Naive thymus-derived CD4-positive, alpha-beta T cell (primary cell): Measurements from ENCODE around the gene BTG1. TPM values are rescaled to one million over a fixed set of nuclear protein-coding genes. Genes with fewer than 3 reads are reported as not detected.

Experiments
- ATAC-seq: fragments of 150-1000 bp; cut with Tn5 transposase; 2 replicates; pipeline ENCODE4 v1.10.0; 2021; ENCODE audit warnings: mild to moderate bottlenecking, moderate library complexity
- CTCF ChIA-PET: fragments of 350-600 bp; sonication (Branson Sonifier 250); formaldehyde crosslinking; loops from one replicate; lab custom pipeline; 2021; ENCODE audit warnings: antibody characterized with exemption; lab: Charles Lee
- POLR2A ChIA-PET: fragments of 350-600 bp; sonication (Branson Sonifier 250); formaldehyde crosslinking; loops from one replicate; lab custom pipeline; 2021; ENCODE audit warnings: antibody characterized with exemption, inconsistent platforms; lab: Charles Lee
- DNase-seq, 9 donors: peaks; one replicate each; pipeline versions ENCODE4 v3.0.0 to v3.0.0-alpha.2; 2020 to 2022; ENCODE audit warnings: mixed read lengths in 1 of 9
- H3K27ac ChIP-seq: one replicate; pipeline ENCODE4 v1.7.0; 2013; ENCODE audit warnings: mild to moderate bottlenecking, low read depth, low read length, moderate library complexity
- H3K27me3 ChIP-seq, 2 donors: one replicate each; pipeline ENCODE4 v1.7.0; 2013; ENCODE audit warnings: low read length in 2 of 2, mild to moderate bottlenecking in 2 of 2, moderate library complexity in 2 of 2; ENCODE audit not compliant: control insufficient read depth in 2 of 2, insufficient read depth in 2 of 2
- H3K36me3 ChIP-seq, 3 experiments: 1 replicate in 2 of 3; 2 replicates in 1 of 3; pipeline ENCODE4 v1.7.0; 2013; ENCODE audit warnings: low read length in 3 of 3, mild to moderate bottlenecking in 3 of 3, moderate library complexity in 1 of 3; ENCODE audit not compliant: insufficient read depth in 3 of 3, control insufficient read depth in 2 of 3
- H3K4me1 ChIP-seq, 2 donors: one replicate each; pipeline ENCODE4 v1.7.0; 2013; ENCODE audit warnings: low read length in 2 of 2, mild to moderate bottlenecking in 2 of 2, moderate library complexity in 1 of 2; ENCODE audit not compliant: control insufficient read depth in 2 of 2, insufficient read depth in 2 of 2
- H3K4me3 ChIP-seq: 2 replicates; pipeline ENCODE4 v1.7.0; 2013; ENCODE audit warnings: mild to moderate bottlenecking, low read length
- H3K9me3 ChIP-seq, 3 experiments: 1 replicate in 2 of 3; 2 replicates in 1 of 3; pipeline ENCODE4 v1.7.0; 2013; ENCODE audit warnings: low read length in 3 of 3; ENCODE audit not compliant: control insufficient read depth in 2 of 3
- H3K27ac Mint-ChIP-seq, 9 donors: one replicate each; pipeline ENCODE4 v1.8.0; 2020 to 2022; ENCODE audit warnings: mixed read lengths in 9 of 9, mild to moderate bottlenecking in 8 of 9, moderate library complexity in 5 of 9, inconsistent platforms in 2 of 9
- H3K27me3 Mint-ChIP-seq, 5 donors: one replicate each; pipeline ENCODE4 v1.8.0; 2021 to 2022; ENCODE audit warnings: mixed read lengths in 5 of 5, mild to moderate bottlenecking in 1 of 5
- H3K36me3 Mint-ChIP-seq, 5 donors: one replicate each; pipeline ENCODE4 v1.8.0; 2020 to 2022; ENCODE audit warnings: mixed read lengths in 5 of 5, mild to moderate bottlenecking in 3 of 5, inconsistent platforms in 1 of 5
- H3K4me1 Mint-ChIP-seq, 7 donors: one replicate each; pipeline ENCODE4 v1.8.0; 2020 to 2022; ENCODE audit warnings: mixed read lengths in 7 of 7, mild to moderate bottlenecking in 3 of 7, inconsistent platforms in 1 of 7
- H3K4me3 Mint-ChIP-seq, 10 donors: one replicate each; pipeline ENCODE4 v1.8.0; 2020 to 2022; ENCODE audit warnings: mild to moderate bottlenecking in 10 of 10, mixed read lengths in 10 of 10, moderate library complexity in 6 of 10, inconsistent platforms in 2 of 10
- H3K9me3 Mint-ChIP-seq, 11 donors: one replicate each; pipeline ENCODE4 v1.8.0; 2020 to 2022; ENCODE audit warnings: mixed read lengths in 11 of 11, mild to moderate bottlenecking in 4 of 11, inconsistent platforms in 1 of 11, moderate library complexity in 1 of 11
- intact Hi-C, 2 donors: fragments of 100-400 bp; cut with micrococcal nuclease; formaldehyde crosslinking; loops; one replicate each; pipeline ENCODE4 v1.15.1; 2023
- polyA plus RNA-seq, 2 donors: library from polyadenylated mRNA; unstranded; fragments of 300-500 nt; fragmentation: Illumina TruSeq; gene quantifications; one replicate each; pipeline ENCODE4 v1.2.3, GENCODE V29; 2021
- total RNA-seq, 6 experiments: library from RNA in 5 of 6; stranded (reverse) in 5 of 6; gene quantifications; 1 replicate in 5 of 6; 2 replicates in 1 of 6; pipeline ENCODE4 v1.2.3 and lab custom pipeline; 2021 to 2026

The BTG1 gene
- total and polyA plus RNA-seq, 7 experiments from 2014 or later = 188 to 1,246 (median 571) TPM

- no peak for DNase-seq
- ChIA-PET POLR2A (interaction anchor here (0.6 to 8.4 kb wide), 8 partner anchors 11 to 245 kb away, joined by 3 to 86 read pairs (median 4); partner anchors contain the start of gene BTG1), CTCF (interaction anchor here (0.6 to 1.6 kb wide), 2 partner anchors 22 to 977 kb away, joined by 3 to 7 read pairs; no protein-coding TSS in a partner anchor)
- H3K4me3 ChIP-seq = no peak overlapping the region
- no peak overlapping the region for H3K27ac ChIP-seq
- Mint-ChIP-seq H3K36me3 (peaks cover 8 to 56% (median 52%) of the 10 kb centered on the region in 5 donors), H3K4me1 (peaks cover 35 to 69% (median 64%) of the 10 kb centered on the region in 7 donors), H3K27me3 (no peaks in the 10 kb centered on the region), H3K4me3 (peak overlapping the region in 1 of 10 donors; percentile 47), H3K9me3 (peaks cover 0 to 40% (median 31%) of the 10 kb centered on the region in 11 donors), H3K27ac (peak overlapping the region in 6 of 9 donors; percentile 4 to 60 (median 42))
- no peaks in the 10 kb centered on the region for H3K27me3 ChIP-seq
- peaks cover 0 to 5% (median 0%) of the 10 kb centered on the region in 3 experiments for H3K9me3 ChIP-seq
- intact Hi-C loops = no loop called here
- no peaks in the 10 kb centered on the region for H3K36me3 ChIP-seq
- peaks cover 3 to 27% of the 10 kb centered on the region in 2 donors for H3K4me1 ChIP-seq
- no peak for ATAC-seq
Observed at GRCh38 chr12:92121826-92122225, 23.8 kb downstream of the BTG1 start.

- ATAC-seq (no peak), DNase-seq (no peak)
- Mint-ChIP-seq H3K4me1 (peaks cover 34 to 69% (median 63%) of the 10 kb centered on the region in 7 donors), H3K4me3 (peak overlapping the region in 3 of 10 donors; percentile 27 to 50 (median 45)), H3K36me3 (peaks cover 16 to 44% (median 37%) of the 10 kb centered on the region in 5 donors), H3K27ac (peak overlapping the region in 7 of 9 donors; percentile 24 to 64 (median 48)), H3K9me3 (peaks cover 0 to 40% (median 24%) of the 10 kb centered on the region in 11 donors), H3K27me3 (no peaks in the 10 kb centered on the region)
- H3K27me3 ChIP-seq = no peaks in the 10 kb centered on the region
- H3K4me1 ChIP-seq = peaks cover 16 to 21% of the 10 kb centered on the region in 2 donors
- H3K4me3 ChIP-seq = no peak overlapping the region
- peaks cover 0 to 5% (median 0%) of the 10 kb centered on the region in 3 experiments for H3K9me3 ChIP-seq
- ChIA-PET CTCF (interaction anchor here (0.7 kb wide), 1 partner anchor 19 kb away, joined by 3 read pairs; no protein-coding TSS in a partner anchor), POLR2A (interaction anchor here (0.8 to 8.4 kb wide), 5 partner anchors 14 to 109 kb away, joined by 3 to 86 read pairs (median 7); partner anchors contain the start of gene BTG1)
- intact Hi-C loops = loop anchor here in 1 of 2 donors (2.0 kb wide), 1 partner anchor 14 kb away; no protein-coding TSS in a partner anchor
- H3K36me3 ChIP-seq = no peaks in the 10 kb centered on the region
- H3K27ac ChIP-seq = no peak overlapping the region
Observed at GRCh38 chr12:92118826-92119536, 26.7 kb downstream of the BTG1 start.

GRCh38 chr12:92114834-92115233, 30.8 kb downstream of the BTG1 start:
- H3K27me3 ChIP-seq = no peaks in the 10 kb centered on the region
- peaks cover 0 to 14% (median 9%) of the 10 kb centered on the region in 11 donors for H3K9me3 Mint-ChIP-seq
- peak overlapping the region; percentile 29 to 77 (median 68) for H3K4me3 Mint-ChIP-seq
- peak overlapping the region; percentile 14 for H3K27ac ChIP-seq
- ATAC-seq (no peak), DNase-seq (no peak)
- CTCF ChIA-PET = interaction anchor here (0.6 to 1.6 kb wide), 4 partner anchors 19 to 303 kb away, joined by 3 to 4 read pairs (median 4); no protein-coding TSS in a partner anchor
- intact Hi-C loops = loop anchor here (1.0 to 2.0 kb wide), 2 partner anchors 15 to 18 kb away; no protein-coding TSS in a partner anchor
- POLR2A ChIA-PET = interaction anchor here (0.6 to 5.0 kb wide), 20 partner anchors 8 to 106 kb away, joined by 3 to 59 read pairs (median 4); partner anchors contain the start of gene BTG1
- H3K27me3 Mint-ChIP-seq = no peaks in the 10 kb centered on the region
- H3K36me3 Mint-ChIP-seq = peaks cover 7 to 28% (median 21%) of the 10 kb centered on the region in 5 donors
- H3K4me3 ChIP-seq = peak overlapping the region; percentile 18
- H3K4me1 Mint-ChIP-seq = peaks cover 42 to 86% (median 73%) of the 10 kb centered on the region in 7 donors
- H3K36me3 ChIP-seq = no peaks in the 10 kb centered on the region
- peaks cover 22 to 32% of the 10 kb centered on the region in 2 donors for H3K4me1 ChIP-seq
- peaks cover 0 to 5% (median 0%) of the 10 kb centered on the region in 3 experiments for H3K9me3 ChIP-seq
- H3K27ac Mint-ChIP-seq = peak overlapping the region in 7 of 9 donors; percentile 20 to 86 (median 75)

GRCh38 chr12:92111256-92111655, 34.4 kb downstream of the BTG1 start:
- Mint-ChIP-seq H3K27ac (peak overlapping the region in 8 of 9 donors; percentile 24 to 92 (median 84)), H3K4me3 (peak overlapping the region; percentile 8 to 91 (median 76)), H3K27me3 (no peaks in the 10 kb centered on the region), H3K9me3 (peaks cover 0 to 3% (median 0%) of the 10 kb centered on the region in 11 donors), H3K4me1 (peaks cover 54 to 98% (median 91%) of the 10 kb centered on the region in 7 donors), H3K36me3 (peaks cover 3 to 13% (median 9%) of the 10 kb centered on the region in 5 donors)
- peak overlapping the region; percentile 51 for H3K27ac ChIP-seq
- H3K36me3 ChIP-seq = no peaks in the 10 kb centered on the region
- H3K9me3 ChIP-seq = no peaks in the 10 kb centered on the region
- ChIA-PET CTCF (interaction anchor here (0.6 to 0.9 kb wide), 2 partner anchors 23 to 26 kb away, joined by 3 to 5 read pairs; no protein-coding TSS in a partner anchor), POLR2A (interaction anchor here (0.7 to 5.0 kb wide), 10 partner anchors 10 to 80 kb away, joined by 3 to 59 read pairs (median 6); partner anchors contain the start of gene BTG1)
- peaks cover 22 to 68% of the 10 kb centered on the region in 2 donors for H3K4me1 ChIP-seq
- DNase-seq (no peak), ATAC-seq (no peak)
- H3K27me3 ChIP-seq = no peaks in the 10 kb centered on the region
- intact Hi-C loops = loop anchor here in 1 of 2 donors (2.0 kb wide), 1 partner anchor 14 kb away; no protein-coding TSS in a partner anchor
- H3K4me3 ChIP-seq = peak overlapping the region; percentile 38

- intact Hi-C loops = loop anchor here in 1 of 2 donors (2.0 kb wide), 1 partner anchor 15 kb away; no protein-coding TSS in a partner anchor
- peaks cover 0 to 14% (median 9%) of the 10 kb centered on the region in 5 donors for H3K36me3 Mint-ChIP-seq
- peaks cover 17 to 73% of the 10 kb centered on the region in 2 donors for H3K4me1 ChIP-seq
- peak overlapping the region; percentile 51 for H3K27ac ChIP-seq
- peak overlapping the region in 8 of 9 donors; percentile 24 to 92 (median 84) for H3K27ac Mint-ChIP-seq
- H3K4me3 ChIP-seq = peak overlapping the region; percentile 38
- H3K4me1 Mint-ChIP-seq = peaks cover 57 to 98% (median 93%) of the 10 kb centered on the region in 7 donors
- CTCF ChIA-PET = interaction anchor here (0.7 kb wide), 1 partner anchor 176 kb away, joined by 3 read pairs; no protein-coding TSS in a partner anchor
- ATAC-seq = no peak
- H3K4me3 Mint-ChIP-seq = peak overlapping the region; percentile 16 to 91 (median 76)
- no peaks in the 10 kb centered on the region for H3K9me3 ChIP-seq
- no peak for DNase-seq
- POLR2A ChIA-PET = interaction anchor here (0.6 to 4.0 kb wide), 12 partner anchors 11 to 101 kb away, joined by 3 to 23 read pairs (median 4); partner anchors contain the start of gene BTG1
- peaks cover 0 to 2% (median 0%) of the 10 kb centered on the region in 11 donors for H3K9me3 Mint-ChIP-seq
- H3K27me3 ChIP-seq = no peaks in the 10 kb centered on the region
- no peaks in the 10 kb centered on the region for H3K36me3 ChIP-seq
- no peaks in the 10 kb centered on the region for H3K27me3 Mint-ChIP-seq
Observed at GRCh38 chr12:92110083-92110640, 35.5 kb downstream of the BTG1 start.
